Right hindlimb (tissue), 1 donor: ENCODE measurements around the gene TNPO1.

ENCODE experiments used
- DNase-seq: peaks from one replicate; pipeline ENCODE4 v3.0.0-alpha.2; 2018

The TNPO1 gene

DNA sequence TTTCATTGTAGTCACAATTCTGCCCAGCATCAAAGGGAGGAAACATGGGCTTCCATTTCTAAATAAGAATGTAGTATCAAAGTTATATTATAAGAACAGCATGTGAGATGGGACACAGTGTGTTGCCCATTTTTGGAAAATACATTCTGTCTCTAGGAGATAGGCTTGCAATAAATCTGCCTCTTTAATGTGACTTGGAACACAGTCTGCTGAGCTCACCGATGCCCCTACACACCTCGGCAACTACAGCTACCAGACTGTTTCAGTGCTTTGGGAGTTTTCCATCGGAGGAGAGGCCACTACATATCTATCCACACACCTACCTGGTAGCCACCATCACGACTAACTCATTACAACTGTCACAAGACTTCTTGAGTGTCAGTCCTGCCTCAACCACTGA is 120.4 kb downstream of the TNPO1 start:
- DNase-seq = no peak

DNA sequence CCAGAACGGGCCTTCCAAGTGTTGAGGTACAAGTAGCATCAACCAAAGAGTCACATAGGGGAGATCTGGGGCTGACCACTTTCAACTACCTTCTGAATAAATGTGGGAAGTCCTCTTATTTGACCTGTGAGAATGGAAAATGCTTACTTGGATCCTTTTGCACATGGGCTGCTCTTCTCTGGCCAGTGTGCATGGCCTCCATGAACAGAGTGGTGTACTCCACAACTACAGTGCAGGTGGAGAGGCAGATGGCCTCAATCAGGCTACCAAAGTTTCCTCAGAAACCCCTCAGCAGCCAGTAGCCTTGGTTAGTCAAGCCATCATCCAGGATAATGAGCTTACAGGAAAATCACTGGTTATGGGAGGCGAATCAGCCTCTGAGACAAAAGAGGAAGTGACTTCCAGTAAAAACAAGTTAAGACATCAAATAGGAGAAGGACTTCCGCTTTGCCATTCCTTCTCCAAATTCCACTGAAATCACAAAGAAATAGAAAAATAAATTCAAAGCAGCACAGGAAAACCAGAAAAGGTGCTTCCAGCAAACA is 121.1 kb downstream of the TNPO1 start:
- DNase-seq = no peak

DNA sequence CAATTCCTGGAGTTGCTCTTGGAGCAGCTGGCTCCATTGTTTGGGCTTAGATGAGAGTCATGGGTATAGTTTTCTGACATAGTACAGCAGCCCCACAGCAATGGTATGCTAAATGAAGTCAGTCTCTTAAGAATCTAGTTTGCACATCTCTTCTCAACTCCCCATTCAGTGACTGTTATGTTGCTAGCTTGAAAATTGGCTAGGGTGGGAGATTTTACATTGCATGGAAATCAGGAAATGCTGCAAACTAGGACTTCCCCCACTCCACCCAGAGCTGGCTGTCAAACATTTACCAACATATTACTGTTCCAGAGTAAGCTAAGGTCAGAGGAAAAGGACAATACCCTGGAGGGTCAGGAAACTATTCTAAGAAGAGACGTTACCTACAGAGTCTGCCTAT is 121.7 kb downstream of the TNPO1 start:
- DNase-seq = no peak

DNA sequence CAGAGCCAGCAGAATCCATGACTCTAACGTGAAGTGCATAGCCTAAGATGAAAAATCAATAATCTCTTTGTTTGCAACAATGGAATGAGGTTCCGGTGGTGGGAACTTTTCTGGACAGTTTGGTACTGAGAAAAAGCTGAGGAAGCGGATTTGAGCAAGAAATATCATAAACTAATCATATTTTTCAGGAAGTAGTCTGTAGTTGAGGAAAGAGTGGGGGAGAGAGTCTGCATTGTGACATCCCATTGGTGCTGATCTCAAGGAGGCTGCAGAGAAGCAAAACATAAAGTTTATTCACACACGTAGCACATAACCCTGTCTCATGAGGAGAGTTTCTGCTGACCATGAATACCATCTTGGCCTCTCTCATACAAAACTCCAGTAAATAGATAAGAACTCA is 123.6 kb downstream of the TNPO1 start:
- DNase-seq = no peak

DNA sequence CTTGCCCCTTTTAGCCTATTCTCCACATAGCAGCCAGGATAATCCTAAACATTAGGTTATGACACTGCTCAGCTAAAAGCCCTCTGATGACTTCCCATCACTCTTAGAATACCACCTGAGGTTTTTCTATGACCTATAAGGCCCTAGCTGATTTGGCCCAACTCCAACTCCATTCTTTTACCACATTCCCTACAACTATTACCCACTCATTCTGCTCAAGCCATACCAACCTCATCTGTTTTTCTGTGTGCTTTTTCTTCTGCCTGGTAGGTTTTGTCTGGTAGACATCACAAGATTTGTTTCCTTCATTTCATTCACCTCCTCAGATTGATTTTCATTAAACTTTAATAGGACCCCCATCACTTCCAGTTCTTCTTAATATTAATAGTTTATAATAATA is 126.8 kb downstream of the TNPO1 start:
- no peak for DNase-seq

DNA sequence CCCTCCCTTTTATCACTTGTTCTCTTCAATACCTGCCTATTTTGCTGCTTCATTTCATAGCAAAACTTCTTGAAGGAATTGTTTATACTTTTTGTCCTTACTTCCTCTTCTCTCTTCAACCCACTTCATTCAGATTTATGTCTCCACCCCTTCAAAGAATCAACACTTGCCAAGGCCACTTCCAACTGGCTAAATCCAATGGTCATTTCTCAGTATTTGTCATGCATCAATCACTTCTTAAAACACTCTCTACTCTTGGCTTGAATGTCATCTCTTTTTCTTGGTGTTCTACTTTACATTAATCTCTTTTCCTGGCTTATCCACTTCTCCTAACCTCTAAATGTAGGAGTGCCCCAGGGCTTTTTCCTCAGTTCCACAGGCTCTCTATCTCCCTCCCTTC is 131.0 kb downstream of the TNPO1 start:
- DNase-seq = no peak

- DNase-seq = no peak
These were observed 133.0 kb downstream of the TNPO1 start for GRCh38 chr5:72949481-72949880.

DNA sequence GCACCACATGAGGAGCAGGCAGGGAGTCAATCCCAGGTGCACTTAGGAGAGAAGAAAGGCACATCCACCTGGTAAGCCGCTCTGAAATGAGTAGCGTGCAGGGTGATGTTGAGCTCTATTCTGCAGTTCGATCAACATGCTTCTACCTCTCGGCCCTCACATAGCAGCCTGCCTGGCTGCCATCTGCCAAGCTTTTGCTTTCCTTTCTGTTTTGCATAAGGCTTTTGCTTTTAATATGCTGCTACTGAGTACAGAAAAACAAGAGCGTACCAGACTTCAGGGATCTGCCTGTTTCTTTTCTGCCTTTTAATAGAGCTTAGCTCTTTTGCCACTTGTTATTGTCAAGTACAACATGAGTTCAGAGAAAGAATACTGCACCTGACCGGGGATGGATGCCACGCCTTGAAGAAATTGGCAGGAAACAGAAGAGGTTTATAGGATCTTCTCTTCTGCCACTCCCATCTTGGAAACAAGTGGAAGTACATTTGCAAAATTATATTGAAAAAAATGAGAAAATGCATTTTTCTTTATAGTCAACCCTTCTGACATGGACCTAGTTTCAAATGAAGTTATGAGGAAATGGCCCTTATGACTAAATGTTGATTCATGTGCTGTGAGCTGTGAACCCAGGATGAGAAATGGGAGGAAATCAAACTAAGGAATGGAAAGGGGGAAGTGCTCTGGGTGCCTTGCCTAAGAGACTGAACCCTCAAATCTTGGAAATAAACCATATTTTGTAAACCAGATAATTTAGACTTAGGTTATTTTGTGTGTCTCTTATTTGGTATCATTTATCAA is 135.4 kb downstream of the TNPO1 start:
- no peak for DNase-seq

GRCh38 chr5:72954389-72954788 is 137.9 kb downstream of the TNPO1 start:
- DNase-seq = no peak

- no peak for DNase-seq
These were observed 138.8 kb downstream of the TNPO1 start for GRCh38 chr5:72955143-72955767.

DNA sequence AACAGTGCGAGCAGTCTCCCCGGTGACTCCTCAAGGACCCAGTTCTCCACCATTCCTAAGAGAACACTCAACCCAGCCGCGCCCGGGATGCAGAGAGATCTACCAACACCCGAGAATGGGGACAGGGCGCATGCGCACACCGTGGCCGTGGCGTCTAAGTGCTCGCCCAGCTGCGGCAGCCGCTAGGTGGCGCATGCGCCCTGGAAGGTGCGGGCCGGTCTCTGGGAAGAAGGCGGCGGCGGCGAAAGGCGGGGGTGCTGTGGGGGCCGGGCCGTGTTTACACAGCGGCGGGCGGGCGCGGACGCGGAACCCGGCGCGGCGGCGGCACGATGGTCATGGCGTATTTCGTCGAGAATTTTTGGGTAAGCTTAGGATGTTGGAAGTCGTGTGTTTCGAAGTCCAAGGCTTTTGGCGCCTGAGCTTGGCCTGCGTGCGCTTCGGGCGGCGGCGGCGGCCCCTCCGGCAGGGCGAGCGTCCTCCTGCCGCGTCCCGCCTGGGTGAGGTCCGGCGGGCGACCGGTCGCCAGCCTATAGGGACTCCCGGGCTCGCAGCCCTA is 139.4 kb downstream of the TNPO1 start, which contains the start of gene FCHO2:
Gene FCHO2, plus strand, starts transcription at position 274 of the 556 bp plus-strand sequence. Its CDS starts 56 bp downstream, at position 330.
- DNase-seq = peak; percentile 98

DNA sequence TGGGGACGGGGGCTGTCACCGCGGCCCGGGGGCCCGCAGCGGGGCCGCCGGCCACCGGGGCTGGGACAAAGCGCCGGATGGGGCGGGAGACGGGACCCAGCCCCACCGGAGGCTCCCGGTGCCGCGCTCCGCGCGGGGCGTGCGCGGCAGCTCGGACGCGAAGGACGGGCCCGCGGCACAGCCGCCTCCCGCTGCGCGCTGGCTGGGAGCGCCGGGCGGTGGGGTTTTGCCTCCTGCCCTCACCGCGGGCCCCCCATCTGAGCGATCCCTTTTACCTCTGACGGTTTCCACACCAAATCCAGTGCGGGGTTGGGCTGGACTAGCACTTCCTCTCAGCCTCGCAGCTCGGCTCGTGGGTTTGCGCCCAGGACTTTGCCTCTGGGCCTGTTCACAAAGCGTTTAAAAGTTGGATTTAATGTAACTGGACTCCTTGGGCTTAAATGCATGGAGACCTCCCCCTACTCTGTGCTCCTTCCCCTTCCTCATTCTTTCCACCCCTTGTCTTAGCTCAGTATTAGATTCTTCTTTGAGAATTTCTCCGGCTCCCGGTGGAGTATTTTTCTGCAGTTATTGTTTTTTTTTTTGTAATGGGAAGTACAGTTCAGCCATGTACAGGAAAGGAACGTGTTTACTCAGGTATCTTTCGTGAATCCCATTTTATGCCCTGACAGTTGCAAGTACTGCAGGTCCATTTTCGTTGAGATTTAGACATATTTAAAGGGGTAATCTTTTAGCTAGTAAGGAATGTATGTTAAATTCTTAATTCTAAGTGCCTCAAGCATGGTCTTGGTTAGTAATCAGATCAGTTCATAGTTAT is 140.1 kb downstream of the TNPO1 start:
- peak; percentile 82 for DNase-seq

DNA sequence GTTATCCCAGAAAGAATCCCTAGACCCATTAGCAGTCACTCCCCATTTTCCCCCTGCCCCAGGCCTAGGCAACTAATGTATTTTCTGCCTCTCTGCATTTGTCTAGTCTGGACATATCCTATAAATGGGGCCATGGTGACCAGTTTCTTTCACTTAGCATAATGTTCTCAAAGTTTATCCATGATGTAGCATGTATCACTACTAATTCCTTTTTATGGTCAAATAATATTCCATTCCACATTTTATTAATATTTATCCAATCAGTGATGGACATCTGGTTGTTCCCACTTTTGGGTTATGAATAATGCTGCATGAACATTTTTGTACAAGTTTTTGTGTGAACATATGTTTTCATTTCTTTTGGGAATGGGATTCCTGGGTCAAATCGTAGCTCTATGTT is 140.9 kb downstream of the TNPO1 start:
- no peak for DNase-seq

GRCh38 chr5:72959257-72959656 is 142.8 kb downstream of the TNPO1 start:
- DNase-seq = no peak
